ENCODE data around the gene GADD45A. TPM values are rescaled to one million over a fixed set of nuclear protein-coding genes. Genes with fewer than 3 reads are reported as not detected.

Gene GADD45A
- total RNA-seq, 1 experiment from 2014 or later, result 58.6 TPM

GRCh38 chr1:67648582-67649326, 36.2 kb upstream of the GADD45A start:
- no peak for DNase-seq
- TF ChIP-seq, protein P1, sequence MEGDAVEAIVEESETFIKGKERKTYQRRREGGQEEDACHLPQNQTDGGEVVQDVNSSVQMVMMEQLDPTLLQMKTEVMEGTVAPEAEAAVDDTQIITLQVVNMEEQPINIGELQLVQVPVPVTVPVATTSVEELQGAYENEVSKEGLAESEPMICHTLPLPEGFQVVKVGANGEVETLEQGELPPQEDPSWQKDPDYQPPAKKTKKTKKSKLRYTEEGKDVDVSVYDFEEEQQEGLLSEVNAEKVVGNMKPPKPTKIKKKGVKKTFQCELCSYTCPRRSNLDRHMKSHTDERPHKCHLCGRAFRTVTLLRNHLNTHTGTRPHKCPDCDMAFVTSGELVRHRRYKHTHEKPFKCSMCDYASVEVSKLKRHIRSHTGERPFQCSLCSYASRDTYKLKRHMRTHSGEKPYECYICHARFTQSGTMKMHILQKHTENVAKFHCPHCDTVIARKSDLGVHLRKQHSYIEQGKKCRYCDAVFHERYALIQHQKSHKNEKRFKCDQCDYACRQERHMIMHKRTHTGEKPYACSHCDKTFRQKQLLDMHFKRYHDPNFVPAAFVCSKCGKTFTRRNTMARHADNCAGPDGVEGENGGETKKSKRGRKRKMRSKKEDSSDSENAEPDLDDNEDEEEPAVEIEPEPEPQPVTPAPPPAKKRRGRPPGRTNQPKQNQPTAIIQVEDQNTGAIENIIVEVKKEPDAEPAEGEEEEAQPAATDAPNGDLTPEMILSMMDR (IDR thresholded peaks at IDR 0.05; ENCODE audit: insufficient read depth in 1 of 2, low read depth in 1 of 2, low read length in 1 of 2, severe bottlenecking in 1 of 2, unreplicated experiment in 1 of 2), result no peak
- ChIA-PET CTCF (no interaction called here), POLR2A (no interaction called here)
- Histone ChIP-seq H3K36me3 (ENCODE audit: control insufficient read depth, insufficient read depth, low read length) (no peaks in the 10 kb centered on the region), H3K4me1 (peaks cover 58% of the 10 kb centered on the region), H3K9me3 (no peaks in the 10 kb centered on the region; the same call in 1 of the 2 replicates), H3K4me3 (ENCODE audit: low read depth, low read length) (no peak overlapping the region), H3K27me3 (replicated peaks; ENCODE audit: control insufficient read depth, insufficient read depth, low read length) (no peaks in the 10 kb centered on the region)
- H3K4me3 Mint-ChIP-seq (ENCODE audit: unreplicated experiment), result no peak overlapping the region
- BruUV-seq (replicated peaks), result no TSS peak
- H3K36me3 Mint-ChIP-seq (ENCODE audit: insufficient read depth, unreplicated experiment), result no peaks in the 10 kb centered on the region
- H3K4me1 Mint-ChIP-seq (ENCODE audit: low read depth, unreplicated experiment), result peaks cover 18% of the 10 kb centered on the region
- intact Hi-C loops (cut with micrococcal nuclease; ENCODE audit: unreplicated experiment), result loop anchor here (5.0 kb wide), 1 partner anchor 39 kb away; the partner anchor contains the start of gene GADD45A
- no peaks in the 10 kb centered on the region for H3K9me3 Mint-ChIP-seq (ENCODE audit: unreplicated experiment)
- no peaks in the 10 kb centered on the region for H3K27me3 Mint-ChIP-seq (ENCODE audit: insufficient read depth, unreplicated experiment)
- no peak overlapping the region for H3K27ac Mint-ChIP-seq (ENCODE audit: unreplicated experiment)

- DNase-seq, result no peak
- no peaks in the 10 kb centered on the region for H3K27me3 Mint-ChIP-seq (ENCODE audit: insufficient read depth, unreplicated experiment)
- H3K4me3 Mint-ChIP-seq (ENCODE audit: unreplicated experiment), result no peak overlapping the region
- BruUV-seq (replicated peaks), result no TSS peak
- TF ChIP-seq, protein P1 (IDR thresholded peaks at IDR 0.05; ENCODE audit: insufficient read depth in 1 of 2, low read depth in 1 of 2, low read length in 1 of 2, severe bottlenecking in 1 of 2, unreplicated experiment in 1 of 2), result no peak
- ChIA-PET CTCF (no interaction called here), POLR2A (no interaction called here)
- intact Hi-C loops (cut with micrococcal nuclease; ENCODE audit: unreplicated experiment), result no loop called here
- no peak overlapping the region for H3K27ac Mint-ChIP-seq (ENCODE audit: unreplicated experiment)
- H3K9me3 Mint-ChIP-seq (ENCODE audit: unreplicated experiment), result no peaks in the 10 kb centered on the region
- H3K36me3 ChIP-seq (ENCODE audit: control insufficient read depth, insufficient read depth, low read length), result no peaks in the 10 kb centered on the region
- peaks cover 45% of the 10 kb centered on the region for H3K4me1 ChIP-seq
- H3K27me3 ChIP-seq (replicated peaks; ENCODE audit: control insufficient read depth, insufficient read depth, low read length), result no peaks in the 10 kb centered on the region
- no peak overlapping the region for H3K4me3 ChIP-seq (ENCODE audit: low read depth, low read length)
- H3K9me3 ChIP-seq, result no peaks in the 10 kb centered on the region; the same call in 1 of the 2 replicates
- H3K4me1 Mint-ChIP-seq (ENCODE audit: low read depth, unreplicated experiment), result peaks cover 18% of the 10 kb centered on the region
- no peaks in the 10 kb centered on the region for H3K36me3 Mint-ChIP-seq (ENCODE audit: insufficient read depth, unreplicated experiment)
These were observed 34.9 kb upstream of the GADD45A start for GRCh38 chr1:67650061-67650460.

DNA sequence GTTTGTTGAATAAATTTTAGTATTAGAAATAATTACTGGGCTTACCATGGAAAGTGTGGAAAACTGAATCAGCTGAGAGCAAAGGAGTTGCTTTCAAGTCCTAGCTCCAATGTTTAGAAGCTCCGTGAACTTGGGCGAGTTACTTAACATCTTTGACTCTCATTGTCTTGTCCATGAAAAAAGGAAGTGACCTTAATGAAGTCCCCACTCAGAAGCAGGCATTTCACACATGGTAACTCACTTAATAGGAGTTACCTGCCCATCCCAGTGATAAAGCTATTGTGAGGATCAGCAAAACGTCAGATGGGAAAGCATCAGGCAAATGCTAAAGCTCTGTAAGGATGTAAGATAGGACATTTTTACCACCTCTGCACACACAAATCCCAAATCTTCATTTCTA, 34.0 kb upstream of the GADD45A start:
- POLR2A ChIA-PET, result interaction anchor here (1.0 kb wide), 1 partner anchor 81 kb away, joined by 3 read pairs; no protein-coding TSS in a partner anchor
- H3K27me3 Mint-ChIP-seq (ENCODE audit: insufficient read depth, unreplicated experiment), result no peaks in the 10 kb centered on the region
- CTCF ChIA-PET, result interaction anchor here (1.5 kb wide), 1 partner anchor 109 kb away, joined by 4 read pairs; no protein-coding TSS in a partner anchor
- Histone ChIP-seq H3K27me3 (replicated peaks; ENCODE audit: control insufficient read depth, insufficient read depth, low read length) (no peaks in the 10 kb centered on the region), H3K36me3 (ENCODE audit: control insufficient read depth, insufficient read depth, low read length) (no peaks in the 10 kb centered on the region), H3K4me1 (peaks cover 35% of the 10 kb centered on the region), H3K9me3 (no peaks in the 10 kb centered on the region; the same call in 1 of the 2 replicates), H3K4me3 (ENCODE audit: low read depth, low read length) (no peak overlapping the region)
- no peak for DNase-seq
- no TSS peak for BruUV-seq (replicated peaks)
- no peak overlapping the region for H3K4me3 Mint-ChIP-seq (ENCODE audit: unreplicated experiment)
- H3K4me1 Mint-ChIP-seq (ENCODE audit: low read depth, unreplicated experiment), result peaks cover 18% of the 10 kb centered on the region
- no peaks in the 10 kb centered on the region for H3K9me3 Mint-ChIP-seq (ENCODE audit: unreplicated experiment)
- H3K36me3 Mint-ChIP-seq (ENCODE audit: insufficient read depth, unreplicated experiment), result no peaks in the 10 kb centered on the region
- peak overlapping the region; percentile 3 for H3K27ac Mint-ChIP-seq (ENCODE audit: unreplicated experiment)
- TF ChIP-seq, protein P1 (IDR thresholded peaks at IDR 0.05; ENCODE audit: insufficient read depth in 1 of 2, low read depth in 1 of 2, low read length in 1 of 2, severe bottlenecking in 1 of 2, unreplicated experiment in 1 of 2), result no peak
- intact Hi-C loops (cut with micrococcal nuclease; ENCODE audit: unreplicated experiment), result no loop called here

Measured in Caco-2 (cell line).